ENCODE results near the gene UBE2Z. TPM values are rescaled to one million over a fixed set of nuclear protein-coding genes. Genes with fewer than 3 reads are reported as not detected.

The UBE2Z gene
- total RNA-seq, 3 donors from 2014 or later, result 45.9 to 70.1 (median 64.2) TPM

- no peak overlapping the region for H3K4me3 ChIP-seq
- H3K27me3 ChIP-seq, result no peaks in the 10 kb centered on the region
- DNase-seq (ENCODE audit: low spot score in 2 of 2), result no peak
- intact Hi-C loops (cut with DNase I; ENCODE audit: low total_unique reads), result no loop called here
- no peak for TF ChIP-seq POLR2A (IDR thresholded peaks at IDR 0.05)
- TF ChIP-seq POLR2AphosphoS5 (IDR thresholded peaks at IDR 0.05), result no peak
- no peak for TF ChIP-seq CTCF (IDR thresholded peaks at IDR 0.05)
- H3K36me3 ChIP-seq, result no peaks in the 10 kb centered on the region
- peaks cover 0 to 11% of the 10 kb centered on the region in 2 donors for H3K4me1 ChIP-seq
- H3K27ac ChIP-seq, result no peak overlapping the region
- H3K9me3 ChIP-seq, result no peaks in the 10 kb centered on the region
Observed at GRCh38 chr17:48905987-48906515, 2.2 kb upstream of the UBE2Z start.

GRCh38 chr17:48907713-48908046 is 527 bp upstream of the UBE2Z start:
- Histone ChIP-seq H3K36me3 (no peaks in the 10 kb centered on the region), H3K9me3 (no peaks in the 10 kb centered on the region), H3K4me1 (peaks cover 0 to 11% of the 10 kb centered on the region in 2 donors), H3K27ac (peak overlapping the region; percentile 88 to 91), H3K4me3 (peak overlapping the region; percentile 91 to 96 (median 93)), H3K27me3 (no peaks in the 10 kb centered on the region)
- no peak for DNase-seq (ENCODE audit: low spot score in 2 of 2)
- intact Hi-C loops (cut with DNase I; ENCODE audit: low total_unique reads), result no loop called here
- no peak for TF ChIP-seq POLR2AphosphoS5 (IDR thresholded peaks at IDR 0.05)

GRCh38 chr17:48908853-48909394 is 717 bp downstream of the UBE2Z start:
- peak overlapping the region; percentile 88 to 91 for H3K27ac ChIP-seq
- H3K9me3 ChIP-seq, result no peaks in the 10 kb centered on the region
- intact Hi-C loops (cut with DNase I; ENCODE audit: low total_unique reads), result no loop called here
- H3K36me3 ChIP-seq, result no peaks in the 10 kb centered on the region
- TF ChIP-seq POLR2A (IDR thresholded peaks at IDR 0.05) (no peak), POLR2AphosphoS5 (IDR thresholded peaks at IDR 0.05) (no peak), CTCF (IDR thresholded peaks at IDR 0.05) (no peak)
- H3K4me3 ChIP-seq, result peak overlapping the region; percentile 91 to 96 (median 93)
- DNase-seq (ENCODE audit: low spot score in 2 of 2), result peak; percentile 41 to 65
- H3K4me1 ChIP-seq, result peaks cover 0 to 11% of the 10 kb centered on the region in 2 donors
- H3K27me3 ChIP-seq, result no peaks in the 10 kb centered on the region

DNA sequence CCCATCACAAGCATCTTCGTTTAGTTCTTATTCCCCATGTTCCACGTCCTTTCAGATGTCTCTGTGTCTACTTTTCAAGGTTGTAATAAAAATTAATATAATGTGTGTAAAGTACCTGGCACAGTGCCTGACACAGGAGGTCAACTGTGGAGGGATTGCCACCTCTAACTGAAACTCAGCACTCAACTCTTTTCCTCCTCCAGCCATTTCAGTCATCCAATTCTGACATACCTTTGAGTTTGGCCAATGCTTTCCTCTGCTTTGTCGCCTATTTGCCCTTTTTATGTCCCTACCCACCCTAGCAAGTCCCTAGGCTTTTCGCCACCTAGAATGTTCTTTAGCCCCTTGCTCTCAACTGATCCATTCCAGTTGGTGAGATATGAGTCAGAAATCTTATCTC is 1.6 kb downstream of the UBE2Z start:
- Histone ChIP-seq H3K36me3 (no peaks in the 10 kb centered on the region), H3K4me3 (peak overlapping the region; percentile 91 to 96 (median 93)), H3K9me3 (no peaks in the 10 kb centered on the region), H3K4me1 (peaks cover 0 to 11% of the 10 kb centered on the region in 2 donors), H3K27ac (peak overlapping the region in 1 of 2 donors; percentile 88), H3K27me3 (no peaks in the 10 kb centered on the region)
- TF ChIP-seq CTCF (IDR thresholded peaks at IDR 0.05) (no peak), POLR2AphosphoS5 (IDR thresholded peaks at IDR 0.05) (no peak), POLR2A (IDR thresholded peaks at IDR 0.05) (no peak)
- no peak for DNase-seq (ENCODE audit: low spot score in 2 of 2)
- intact Hi-C loops (cut with DNase I; ENCODE audit: low total_unique reads), result no loop called here

DNA sequence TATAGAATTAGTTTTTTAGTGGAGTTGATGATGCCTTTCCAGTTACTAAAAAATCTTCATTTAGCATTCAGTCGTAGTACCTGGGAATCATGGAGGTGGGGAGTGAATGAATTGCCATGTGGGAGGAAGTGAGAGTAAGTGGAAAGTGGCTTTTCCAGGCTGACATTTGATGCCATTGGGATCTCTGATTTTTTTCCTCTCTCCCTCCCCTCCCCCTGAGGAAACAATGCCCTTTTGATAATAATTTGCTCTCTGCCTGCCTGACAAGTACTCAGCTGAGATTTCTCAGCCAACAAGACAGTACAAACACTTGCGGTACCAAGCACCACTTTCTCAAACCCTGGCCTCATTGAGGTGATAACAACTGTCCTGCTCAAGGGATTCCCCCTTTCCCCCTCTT is 2.2 kb downstream of the UBE2Z start:
- Histone ChIP-seq H3K27ac (peak overlapping the region in 1 of 2 donors; percentile 33), H3K36me3 (no peaks in the 10 kb centered on the region), H3K4me1 (peaks cover 0 to 11% of the 10 kb centered on the region in 2 donors), H3K9me3 (no peaks in the 10 kb centered on the region), H3K4me3 (peak overlapping the region in 2 of 3 donors; percentile 93 to 96), H3K27me3 (no peaks in the 10 kb centered on the region)
- intact Hi-C loops (cut with DNase I; ENCODE audit: low total_unique reads), result no loop called here
- no peak for DNase-seq (ENCODE audit: low spot score in 2 of 2)
- TF ChIP-seq POLR2AphosphoS5 (IDR thresholded peaks at IDR 0.05) (no peak), POLR2A (IDR thresholded peaks at IDR 0.05) (no peak), CTCF (IDR thresholded peaks at IDR 0.05) (no peak)
